HepG2 (cell line): ENCODE measurements around the gene B3GNT2. TPM values are rescaled to one million over a fixed set of nuclear protein-coding genes. Genes with fewer than 3 reads are reported as not detected.

Experiments
- CAMTA2 ChIP-seq: sonication (generic); formaldehyde crosslinking; IDR thresholded peaks from 2 replicates; pipeline ENCODE4 v1.4.0; 2020; ENCODE audit warnings: mild to moderate bottlenecking, missing genetic modification reagents, borderline replicate concordance
- CHD4 ChIP-seq: fragments of 200-600 bp; sonication (generic); IDR thresholded peaks from 2 replicates; pipeline ENCODE4 v1.7.0; 2017; ENCODE audit warnings: mild to moderate bottlenecking, low read length, borderline replicate concordance
- HCFC1 ChIP-seq: fragments of 150-350 bp; IDR thresholded peaks from 2 replicates; pipeline ENCODE4 v1.6.1; 2014; ENCODE audit warnings: low read depth, low read length
- ISL2 ChIP-seq: sonication (generic); formaldehyde crosslinking; IDR thresholded peaks from 2 replicates; pipeline ENCODE4 v1.5.0; 2020; ENCODE audit warnings: missing genetic modification reagents
- MAFG ChIP-seq: sonication (generic); formaldehyde crosslinking; IDR thresholded peaks from 2 replicates; pipeline ENCODE4 v1.5.1; 2020; ENCODE audit warnings: mild to moderate bottlenecking, missing genetic modification reagents
- MAX ChIP-seq: IDR thresholded peaks from 2 replicates; pipeline ENCODE4 v1.6.1; 2012; ENCODE audit warnings: inconsistent platforms
- NPAS2 ChIP-seq: sonication (generic); formaldehyde crosslinking; IDR thresholded peaks from 2 replicates; pipeline ENCODE4 v1.8.0; 2022; ENCODE audit warnings: mild to moderate bottlenecking, missing genetic modification reagents, borderline replicate concordance
- RNF219 ChIP-seq: sonication (generic); formaldehyde crosslinking; IDR thresholded peaks from 2 replicates; pipeline ENCODE4 v1.5.0; 2020; ENCODE audit warnings: mild to moderate bottlenecking, missing genetic modification reagents
- SOX6 ChIP-seq, 2 experiments: fragments of 450-650 bp in 1 of 2; sonication (generic) in 1 of 2; formaldehyde crosslinking in 1 of 2; IDR thresholded peaks; 2 replicates each; pipeline versions ENCODE4 v1.4.0 to v1.6.1; 2017 to 2020; ENCODE audit warnings: antibody characterized with exemption in 1 of 2, mild to moderate bottlenecking in 1 of 2, missing genetic modification reagents in 1 of 2
- TFDP2 ChIP-seq: sonication (generic); formaldehyde crosslinking; IDR thresholded peaks from 2 replicates; pipeline ENCODE4 v1.4.0; 2020; ENCODE audit warnings: missing genetic modification reagents
- ZBTB33 ChIP-seq: sonication (generic); formaldehyde crosslinking; IDR thresholded peaks from 2 replicates; pipeline ENCODE4 v1.4.0; 2020; ENCODE audit warnings: missing genetic modification reagents
- ZFP36 ChIP-seq: fragments of 150-350 bp; IDR thresholded peaks from 2 replicates; pipeline ENCODE4 v1.6.1; 2018; ENCODE audit warnings: borderline replicate concordance, low read length, low read depth; ENCODE audit not compliant: partially characterized antibody
- ZHX1 ChIP-seq: sonication (generic); formaldehyde crosslinking; IDR thresholded peaks from 2 replicates; pipeline ENCODE4 v1.8.1; 2022; ENCODE audit warnings: low read depth, mild to moderate bottlenecking, missing genetic modification reagents
- ZNF225 ChIP-seq: sonication (generic); formaldehyde crosslinking; IDR thresholded peaks from 2 replicates; pipeline ENCODE4 v1.4.0; 2020; ENCODE audit warnings: mild to moderate bottlenecking, missing genetic modification reagents
- ZNF367 ChIP-seq: sonication (generic); formaldehyde crosslinking; IDR thresholded peaks from 2 replicates; pipeline ENCODE4 v1.4.0; 2020; ENCODE audit warnings: missing genetic modification reagents, borderline replicate concordance
- ZNF704 ChIP-seq: sonication (generic); formaldehyde crosslinking; IDR thresholded peaks from 2 replicates; pipeline ENCODE4 v1.8.1; 2023; ENCODE audit warnings: mild to moderate bottlenecking, inconsistent platforms, moderate library complexity, missing genetic modification reagents, borderline replicate concordance
- polyA plus RNA-seq, 8 experiments: library from polyadenylated mRNA; depleted of rRNA in 3 of 8; stranded (reverse) in 7 of 8; unstranded in 1 of 8; fragments of >200 nt; fragmentation: Illumina TruSeq in 4 of 8; extraction: Trizol in 4 of 8; gene quantifications; 2 replicates each; pipeline versions ENCODE4 v1.2.1 to v1.2.3, GENCODE V29; 2011 to 2016; ENCODE audit warnings: low read depth in 4 of 8, missing spikeins in 1 of 8, mixed read lengths in 1 of 8; ENCODE audit not compliant: insufficient read depth in 1 of 8
- total RNA-seq, 5 experiments: library from RNA; depleted of rRNA; stranded (reverse); fragments of >200 nt; fragmentation: Illumina TruSeq; extraction: Trizol; gene quantifications; 2 replicates each; pipeline ENCODE4 v1.2.3, GENCODE V29; 2016; ENCODE audit warnings: low read depth in 1 of 5

Gene B3GNT2
- total and polyA plus RNA-seq, 2 of the 13 experiments (the other 11 are each of a cell fraction or from before 2014, with no cell fraction given): 26.3 to 28.5 TPM

- no peak for TF ChIP-seq HCFC1
- no peak for TF ChIP-seq SOX6 (IDR thresholded peaks at IDR 0.05)
- TF ChIP-seq SOX6 (CRISPR knock-in tag; IDR thresholded peaks at IDR 0.05): peak; percentile 44
- peak; percentile 91; the same call in 1 of the 2 replicates for TF ChIP-seq CAMTA2 (CRISPR knock-in tag)
- no peak for TF ChIP-seq ZNF367 (CRISPR knock-in tag)
- TF ChIP-seq ISL2: peak; percentile 56
- no peak for TF ChIP-seq CHD4
- peak; percentile 20; the same call in 1 of the 2 replicates for TF ChIP-seq TFDP2 (CRISPR knock-in tag)
- 0 out of 2 replicates have a peak, but pooled peaks have one; percentile 26 for TF ChIP-seq MAFG (CRISPR knock-in tag)
- TF ChIP-seq ZNF225 (CRISPR knock-in tag): peak; percentile 67; the same call in 1 of the 2 replicates
- TF ChIP-seq NPAS2: no peak
- no peak; the same call in 1 of the 2 replicates for TF ChIP-seq RNF219
- no peak; the same call in none of the 2 replicates for TF ChIP-seq MAX
- TF ChIP-seq ZHX1 (CRISPR knock-in tag): 0 out of 2 replicates have a peak, but pooled peaks have one; percentile 8
- TF ChIP-seq ZNF704 (CRISPR knock-in tag): no peak
- TF ChIP-seq ZFP36: no peak
- no peak for TF ChIP-seq ZBTB33 (CRISPR knock-in tag)
These were observed 475 bp downstream of the B3GNT2 start (continued) for GRCh38 chr2:62196278-62196901.
